DND-41 (cell line): ENCODE measurements around the gene SOCS1.

Source experiments
- CTCF ChIP-seq: IDR thresholded peaks from 2 replicates; pipeline ENCODE4 v1.5.1; 2012; ENCODE audit warnings: borderline replicate concordance, low read length, moderate library complexity, mild to moderate bottlenecking; ENCODE audit not compliant: poor library complexity, severe bottlenecking; ENCODE audit errors: extremely low read depth
- EZH2 ChIP-seq: IDR thresholded peaks from 3 replicates; pipeline ENCODE4 v1.6.1; 2012; ENCODE audit warnings: borderline replicate concordance, low read depth, mild to moderate bottlenecking, moderate library complexity, low read length, inconsistent platforms; ENCODE audit not compliant: severe bottlenecking

- TF ChIP-seq CTCF (no peak), EZH2 (no peak)
Observed at GRCh38 chr16:11260596-11260966, 4.6 kb upstream of the SOCS1 start.
